GM21786 (cell line): Measurements from ENCODE around the gene HECW1.

Experiments
- ATAC-seq: cut with Tn5 transposase; IDR thresholded peaks from one replicate; pipeline ENCODE4 v1.9.1; 2021; ENCODE audit not compliant: unreplicated experiment

HECW1 gene

GRCh38 chr7:43142703-43143102, 30.3 kb downstream of the HECW1 start:
- ATAC-seq = no peak

- ATAC-seq = no peak
Measured at GRCh38 chr7:43143918-43144589, 31.6 kb downstream of the HECW1 start.

DNA sequence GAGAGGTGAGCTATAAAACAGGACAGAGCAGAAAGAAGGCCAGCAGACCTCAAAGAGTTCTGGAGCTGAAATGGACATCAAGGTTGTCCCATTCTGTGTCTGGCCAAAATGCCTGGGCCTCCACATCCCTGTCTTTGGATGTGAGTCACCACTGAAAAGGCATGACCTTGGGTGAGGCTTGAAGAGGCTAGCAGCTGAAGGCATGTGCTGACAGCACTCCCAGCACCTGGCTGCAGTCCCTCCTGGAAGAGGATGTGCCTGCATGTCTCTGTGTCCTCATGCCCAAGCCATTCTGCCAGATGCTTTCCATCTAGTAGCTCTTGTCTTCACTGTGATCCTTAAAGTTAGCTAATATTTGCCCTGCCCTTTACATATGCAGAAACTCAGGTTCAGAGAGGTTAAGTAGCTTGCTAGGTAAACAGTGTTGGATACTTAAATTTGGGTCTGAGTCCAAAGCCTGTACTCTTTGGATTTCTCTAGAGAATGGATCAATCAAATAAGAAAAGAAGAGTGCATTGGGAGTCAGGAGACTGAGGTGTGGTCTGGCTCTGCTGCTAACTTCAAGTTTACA, 35.8 kb downstream of the HECW1 start:
- ATAC-seq = no peak

DNA sequence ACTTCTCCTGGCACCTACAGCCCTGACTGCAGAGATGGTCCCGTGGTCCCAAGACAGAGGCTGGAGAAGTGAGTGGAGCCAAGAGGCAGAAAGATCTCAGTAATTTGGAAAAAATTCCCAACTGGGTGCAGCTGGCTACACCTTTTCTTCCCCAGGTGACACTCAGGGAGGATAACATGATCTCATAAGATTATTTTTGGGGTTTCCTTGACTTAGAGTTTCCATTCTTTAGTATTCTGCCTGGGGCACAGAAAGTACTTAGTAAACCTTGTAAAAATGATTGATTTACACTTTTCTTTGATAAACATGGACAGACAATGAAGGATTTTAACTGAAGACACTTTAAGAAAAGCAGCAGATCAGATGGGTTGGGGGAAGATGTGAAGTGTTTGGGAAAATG, 38.6 kb downstream of the HECW1 start:
- no peak for ATAC-seq

GRCh38 chr7:43152696-43153095, 40.2 kb downstream of the HECW1 start:
- no peak for ATAC-seq

DNA sequence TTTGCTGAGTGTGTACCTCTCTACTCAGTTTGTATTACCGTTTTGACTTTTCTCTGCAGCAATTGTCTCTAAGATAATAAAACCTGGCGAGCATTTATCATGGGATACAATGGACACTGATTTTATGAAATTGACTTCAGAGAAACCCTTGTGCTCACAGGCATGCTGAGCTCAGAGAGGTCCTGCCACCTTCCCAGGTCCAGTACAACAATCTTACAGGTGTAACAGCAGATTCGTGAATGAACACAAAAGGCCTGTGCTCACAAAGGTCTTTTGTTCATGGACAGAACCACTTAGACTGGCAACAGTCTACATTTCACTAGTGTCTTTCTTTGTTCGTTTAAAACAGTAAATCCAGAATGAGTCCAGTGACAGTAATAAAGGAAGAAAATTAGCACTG, 43.2 kb downstream of the HECW1 start:
- ATAC-seq = no peak

DNA sequence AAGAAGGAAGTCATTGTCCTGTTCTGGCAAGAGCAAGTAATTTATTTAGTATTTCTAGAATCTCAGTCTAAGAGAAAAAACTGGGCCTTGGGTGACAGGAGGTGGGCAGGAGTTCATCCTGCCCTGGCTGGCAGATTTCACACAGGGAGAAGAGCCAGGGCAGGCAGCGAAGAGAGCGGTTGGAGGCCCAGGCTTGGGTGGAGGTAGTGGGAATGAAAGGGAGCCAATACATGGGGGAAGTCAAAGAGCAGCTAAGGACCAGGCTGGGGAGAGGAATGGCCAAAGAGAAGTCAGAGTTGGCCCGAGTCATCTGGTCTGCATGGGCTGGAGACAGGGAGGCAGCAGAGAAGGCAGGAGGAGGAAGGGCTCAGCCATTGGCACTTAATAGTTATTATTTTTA, 51.4 kb downstream of the HECW1 start:
- ATAC-seq = no peak

DNA sequence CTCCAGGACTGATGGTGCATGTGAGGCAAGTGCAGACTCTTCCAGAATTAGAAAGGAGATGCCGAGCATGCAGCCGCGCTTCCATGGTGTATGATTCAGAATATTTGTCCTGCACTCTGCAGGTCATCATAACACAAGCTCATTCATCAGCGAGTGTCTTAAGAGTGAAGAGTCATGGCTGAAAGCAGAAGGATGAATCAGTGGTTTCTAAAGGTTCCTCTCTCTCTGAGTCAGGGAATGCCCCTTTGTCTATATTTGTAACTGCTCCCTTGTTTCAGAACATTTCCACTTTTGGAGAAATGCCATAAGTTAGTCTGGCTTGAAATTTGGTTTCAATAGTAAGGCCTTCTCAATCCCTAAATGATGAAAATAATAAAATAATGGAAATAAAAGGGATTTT, 52.3 kb downstream of the HECW1 start:
- peak; percentile 94 for ATAC-seq

DNA sequence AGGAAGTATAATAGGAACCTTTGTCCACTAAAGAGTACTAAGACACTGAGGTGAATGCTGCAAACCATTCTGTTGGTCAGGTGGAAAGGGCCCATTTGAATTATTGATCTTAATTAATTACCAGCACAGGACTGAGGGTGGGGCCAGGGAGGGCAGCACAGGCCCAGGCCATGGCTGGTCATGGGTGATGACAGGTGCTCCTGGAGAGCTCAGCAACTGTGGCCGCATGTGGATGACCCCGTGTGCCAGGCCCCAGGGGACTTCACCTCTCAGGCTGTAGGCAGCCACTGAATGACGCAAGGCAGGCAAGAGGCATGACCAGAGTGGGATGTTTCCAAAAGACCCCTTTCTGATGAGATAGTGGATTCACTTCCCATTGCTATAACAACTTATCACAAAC, 54.2 kb downstream of the HECW1 start:
- ATAC-seq = no peak

GRCh38 chr7:43169076-43169475, 56.6 kb downstream of the HECW1 start:
- ATAC-seq = no peak

- no peak for ATAC-seq
Measured at GRCh38 chr7:43170571-43170970, 58.1 kb downstream of the HECW1 start.

GRCh38 chr7:43175570-43176200, 63.2 kb downstream of the HECW1 start:
- ATAC-seq = no peak

DNA sequence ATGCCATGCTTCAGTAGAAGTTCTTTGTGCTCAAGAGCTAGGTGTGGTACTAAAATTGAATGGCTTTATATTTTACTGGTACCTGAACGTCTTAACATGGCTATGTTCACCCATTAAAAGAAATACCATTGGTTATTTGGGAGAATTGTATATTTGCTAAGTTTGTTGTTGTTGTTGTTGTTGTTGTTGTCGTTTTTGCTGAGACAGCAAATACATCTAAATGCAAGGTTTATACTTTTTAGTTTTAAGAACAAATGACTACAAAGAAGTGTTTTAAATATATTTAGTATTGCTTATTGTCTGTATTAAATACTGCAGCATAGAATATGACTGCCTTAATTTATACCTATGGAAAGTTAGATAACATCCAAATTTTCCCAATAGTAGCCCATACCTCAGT, 66.9 kb downstream of the HECW1 start:
- ATAC-seq = no peak

GRCh38 chr7:43192806-43193460, 80.5 kb downstream of the HECW1 start:
- ATAC-seq = no peak

DNA sequence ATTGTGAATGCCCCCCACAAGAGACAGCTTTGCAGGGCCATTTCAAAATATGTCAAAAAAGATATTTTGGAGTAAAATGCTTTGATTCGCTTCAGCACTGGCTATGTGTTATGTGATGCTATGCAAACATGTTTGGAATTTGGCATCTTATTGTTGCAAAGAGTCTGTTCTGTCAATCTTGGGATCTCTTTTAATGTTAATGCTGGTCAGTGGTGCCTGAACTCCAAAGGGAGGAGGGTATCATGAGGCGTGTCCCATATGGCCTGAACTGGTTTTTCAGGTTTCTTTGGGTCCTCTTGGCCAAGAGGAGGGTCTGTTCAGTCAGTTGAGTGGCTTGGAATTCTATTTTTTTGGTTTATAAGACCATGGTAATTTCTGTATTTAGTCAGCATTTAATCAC, 81.4 kb downstream of the HECW1 start:
- ATAC-seq = no peak

DNA sequence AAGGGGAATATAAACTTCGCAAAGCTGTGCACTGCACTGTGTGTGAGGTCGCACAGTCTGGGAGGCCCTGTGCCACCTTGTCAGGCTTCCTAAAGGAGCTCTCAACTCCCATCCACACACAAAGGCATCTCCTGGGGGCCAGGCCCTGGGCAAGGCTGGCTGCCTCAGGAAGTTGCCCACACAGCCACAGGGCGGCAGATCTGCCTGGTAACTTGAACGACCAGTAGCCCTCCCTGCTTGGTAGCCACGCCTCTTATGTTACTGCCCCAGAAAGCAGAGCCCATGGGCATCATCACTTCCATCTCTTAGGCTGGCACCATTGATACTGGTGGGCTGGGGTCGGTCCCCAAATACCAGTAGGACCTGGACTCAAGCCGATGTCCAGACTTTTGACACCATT, 82.8 kb downstream of the HECW1 start:
- no peak for ATAC-seq

- no peak for ATAC-seq
Measured at GRCh38 chr7:43195768-43196167, 83.3 kb downstream of the HECW1 start.

DNA sequence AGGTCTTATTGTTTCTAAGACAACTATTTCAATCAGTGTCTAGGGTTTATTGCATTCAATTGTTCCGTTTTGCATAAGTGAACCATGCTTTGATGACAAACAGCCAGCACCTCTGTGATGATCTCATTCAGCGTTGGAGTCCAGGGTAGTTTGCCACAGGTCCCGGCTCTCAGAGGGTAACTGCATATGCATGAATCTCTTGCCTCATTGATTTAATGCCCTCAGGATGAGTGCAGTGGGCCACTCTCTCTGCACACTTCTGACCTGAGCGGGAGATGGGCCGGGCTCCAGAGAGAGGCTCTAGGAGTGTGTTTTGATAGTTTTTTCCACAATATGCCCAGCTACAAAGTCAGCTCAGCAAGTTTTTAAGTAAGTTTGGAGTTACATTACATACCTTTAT, 83.9 kb downstream of the HECW1 start:
- no peak for ATAC-seq

- ATAC-seq = no peak
Measured at GRCh38 chr7:43198016-43198415, 85.6 kb downstream of the HECW1 start.

- no peak for ATAC-seq
Measured at GRCh38 chr7:43198599-43199090, 86.2 kb downstream of the HECW1 start.

GRCh38 chr7:43199371-43200160, 87.1 kb downstream of the HECW1 start:
- ATAC-seq = no peak
